GM12875 (cell line): ENCODE results near the gene RIMS1.

Experiments used
- H3K4me3 ChIP-seq: one replicate; pipeline ENCODE4 v1.5.1; 2011; ENCODE audit warnings: low read depth, low read length, control low read depth
- CTCF ChIP-seq: IDR thresholded peaks from 2 replicates; pipeline ENCODE4 v1.5.1; 2011; ENCODE audit warnings: low read depth, mild to moderate bottlenecking, control low read depth, inconsistent platforms, low read length, moderate library complexity, borderline replicate concordance; ENCODE audit not compliant: insufficient read depth

Gene RIMS1

GRCh38 chr6:72275888-72276287 lies 389.5 kb downstream of the RIMS1 start:
- no peak overlapping the region for H3K4me3 ChIP-seq
- no peak for TF ChIP-seq CTCF

- H3K4me3 ChIP-seq = no peak overlapping the region
- no peak for TF ChIP-seq CTCF
Measured at GRCh38 chr6:72282201-72282600, 395.9 kb downstream of the RIMS1 start.

GRCh38 chr6:72283571-72283970 lies 397.2 kb downstream of the RIMS1 start:
- H3K4me3 ChIP-seq = no peak overlapping the region
- TF ChIP-seq CTCF = no peak

GRCh38 chr6:72286911-72287311 lies 400.6 kb downstream of the RIMS1 start:
- no peak for TF ChIP-seq CTCF

GRCh38 chr6:72287801-72288200 lies 401.5 kb downstream of the RIMS1 start:
- no peak overlapping the region for H3K4me3 ChIP-seq
- no peak for TF ChIP-seq CTCF

More at GRCh38 chr6:72286911-72287311, 400.6 kb downstream of the RIMS1 start:
- no peak overlapping the region for H3K4me3 ChIP-seq

GRCh38 chr6:72288592-72288991 lies 402.2 kb downstream of the RIMS1 start:
- no peak overlapping the region for H3K4me3 ChIP-seq
- TF ChIP-seq CTCF = no peak

GRCh38 chr6:72290620-72291019 lies 404.3 kb downstream of the RIMS1 start:
- no peak overlapping the region for H3K4me3 ChIP-seq
- TF ChIP-seq CTCF = no peak
